HepG2 (cell line): ENCODE results near the gene SASH3. TPM values are rescaled to one million over a fixed set of nuclear protein-coding genes. Genes with fewer than 3 reads are reported as not detected.

Source experiments
- ATAC-seq: fragments of 200-7000 bp; cut with Tn5 transposase; 3 replicates; pipeline ENCODE4 v1.9.1; 2020; ENCODE audit warnings: mild to moderate bottlenecking, moderate library complexity
- BruUV-seq: library from RNA; stranded (reverse); fragments of 400-500 nt; replicated peaks from 2 replicates; lab custom pipeline; 2021; lab: Mats Ljungman, UMichigan
- CTCF ChIA-PET: fragments of 300-600 bp; formaldehyde crosslinking; extraction: SDS; loops from one replicate; lab custom pipeline; 2021; ENCODE audit warnings: low total read pairs, inconsistent platforms, low intra/inter-chr PET ratio; lab: Yijun Ruan, JAX
- POLR2A ChIA-PET: fragments of 350-600 bp; sonication (Branson Sonifier 250); formaldehyde crosslinking; loops from one replicate; lab custom pipeline; 2020; ENCODE audit warnings: antibody characterized with exemption, inconsistent platforms; lab: Yijun Ruan, JAX
- DNase-seq: peaks from one replicate; pipeline ENCODE4 v3.0.0-alpha.2; 2015; ENCODE audit warnings: low spot score
- FAIRE-seq: peaks from 3 replicates; lab custom pipeline; 2011; peaks lifted over from hg19 to GRCh38; lab: Jason Lieb, UNC
- H2AFZ ChIP-seq: one replicate; pipeline ENCODE4 v1.6.1; 2011; ENCODE audit warnings: low read length, inconsistent platforms
- H3K27ac ChIP-seq: fragments of 300-600 bp; 3 replicates; pipeline ENCODE4 v1.8.0; 2011; ENCODE audit warnings: mixed run types, mild to moderate bottlenecking, mixed read lengths, low read length, inconsistent platforms; ENCODE audit not compliant: insufficient read depth; ENCODE audit errors: extremely low read length
- H3K27me3 ChIP-seq, 2 experiments: fragments of 200-600 bp in 1 of 2; 2 replicates in 1 of 2; 3 replicates in 1 of 2; pipeline versions ENCODE4 v1.6.0 to v1.8.0; 2011; ENCODE audit warnings: low read length in 2 of 2, mild to moderate bottlenecking in 2 of 2, moderate library complexity in 2 of 2, inconsistent platforms in 1 of 2; ENCODE audit not compliant: insufficient read depth in 2 of 2, control insufficient read depth in 1 of 2
- H3K36me3 ChIP-seq, 2 experiments: fragments of 200-600 bp in 1 of 2; replicated peaks in 1 of 2; 2 replicates in 1 of 2; 3 replicates in 1 of 2; pipeline versions ENCODE4 v1.5.1 to v1.8.0; 2011; ENCODE audit warnings: low read length in 2 of 2, inconsistent platforms in 1 of 2; ENCODE audit not compliant: insufficient read depth in 2 of 2, control insufficient read depth in 1 of 2
- H3K4me1 ChIP-seq: 2 replicates; pipeline ENCODE4 v1.5.1; 2012; ENCODE audit warnings: low read length, inconsistent platforms; ENCODE audit not compliant: insufficient read depth
- H3K4me2 ChIP-seq: 2 replicates; pipeline ENCODE4 v1.6.0; 2011; ENCODE audit warnings: low read depth, low read length, inconsistent platforms
- H3K4me3 ChIP-seq, 3 experiments: fragments of 200-600 bp in 1 of 3; sonication (generic), shearing (Covaris generic) in 1 of 3; replicated peaks in 1 of 3; 2 replicates each; pipeline ENCODE4 v1.5.1; 2011 to 2016; ENCODE audit warnings: low read length in 3 of 3, inconsistent platforms in 2 of 3, low read depth in 2 of 3, mild to moderate bottlenecking in 2 of 3, control low read depth in 1 of 3, mixed read lengths in 1 of 3; ENCODE audit not compliant: insufficient read depth in 1 of 3
- H3K79me2 ChIP-seq: one replicate; pipeline ENCODE4 v1.6.1; 2011; ENCODE audit warnings: low read length, inconsistent platforms; ENCODE audit not compliant: insufficient read depth
- H3K9ac ChIP-seq: 2 replicates; pipeline ENCODE4 v1.6.0; 2011; ENCODE audit warnings: mild to moderate bottlenecking, low read depth, low read length, inconsistent platforms; ENCODE audit not compliant: insufficient read depth
- H3K9me3 ChIP-seq: 2 replicates; pipeline ENCODE4 v1.5.1; 2012; ENCODE audit warnings: mild to moderate bottlenecking, low read length
- H4K20me1 ChIP-seq: 2 replicates; pipeline ENCODE4 v1.6.0; 2011; ENCODE audit warnings: inconsistent platforms, mild to moderate bottlenecking, low read length, moderate library complexity; ENCODE audit not compliant: insufficient read depth
- DNMT3B ChIP-seq: conservative IDR thresholded peaks from 2 replicates; pipeline ENCODE4 v1.6.1; 2016; ENCODE audit warnings: missing biosample characterization, control low read depth
- FOSL2 ChIP-seq: sonication (generic); formaldehyde crosslinking; IDR thresholded peaks from 2 replicates; pipeline ENCODE4 v1.4.0; 2020; ENCODE audit warnings: missing genetic modification reagents
- RNF2 ChIP-seq: fragments of 450-650 bp; conservative IDR thresholded peaks from 2 replicates; pipeline ENCODE4 v1.6.1; 2016; ENCODE audit warnings: low read depth
- ZMYM3 ChIP-seq: sonication (generic); formaldehyde crosslinking; IDR thresholded peaks from 2 replicates; pipeline ENCODE4 v1.5.1; 2020; ENCODE audit warnings: mild to moderate bottlenecking, missing genetic modification reagents
- ZNF235 ChIP-seq: sonication (generic); formaldehyde crosslinking; IDR thresholded peaks from 2 replicates; pipeline ENCODE4 v1.8.1; 2023; ENCODE audit warnings: mild to moderate bottlenecking, missing genetic modification reagents, borderline replicate concordance
- ZNF577 ChIP-seq: sonication (generic); formaldehyde crosslinking; IDR thresholded peaks from 2 replicates; pipeline ENCODE4 v1.4.0; 2020; ENCODE audit warnings: mild to moderate bottlenecking, low read depth, missing genetic modification reagents, borderline replicate concordance
- WGBS: methylation state at CpG from one replicate; pipeline ENCODE4 v1.1.6; 2017; ENCODE audit warnings: low lambda C conversion rate; 5-methylcytosine and 5-hydroxymethylcytosine counted together
- in situ Hi-C: cut with HindIII; loops from 2 replicates; pipeline ENCODE4 v1.10.0; 2017; ENCODE audit warnings: low pct_unique_long_range_greater_than_20kb; ENCODE audit not compliant: extremely low pct_ligation_motif_present
- intact Hi-C: fragments of 100-400 bp; cut with micrococcal nuclease; formaldehyde crosslinking; loops from one replicate; pipeline ENCODE4 v1.10.0; 2022; ENCODE audit not compliant: unreplicated experiment
- polyA plus RNA-seq, 8 experiments: library from polyadenylated mRNA; depleted of rRNA in 3 of 8; stranded (reverse) in 7 of 8; unstranded in 1 of 8; fragments of >200 nt; fragmentation: Illumina TruSeq in 4 of 8; extraction: Trizol in 4 of 8; gene quantifications; 2 replicates each; pipeline versions ENCODE4 v1.2.1 to v1.2.3, GENCODE V29; 2011 to 2016; ENCODE audit warnings: low read depth in 4 of 8, missing spikeins in 1 of 8, mixed read lengths in 1 of 8; ENCODE audit not compliant: insufficient read depth in 1 of 8
- total RNA-seq, 5 experiments: library from RNA; depleted of rRNA; stranded (reverse); fragments of >200 nt; fragmentation: Illumina TruSeq; extraction: Trizol; gene quantifications; 2 replicates each; pipeline ENCODE4 v1.2.3, GENCODE V29; 2016; ENCODE audit warnings: low read depth in 1 of 5
- TF ChIP-seq, protein P1 (sequence below): sonication (generic); formaldehyde crosslinking; IDR thresholded peaks from 2 replicates; pipeline ENCODE4 v1.4.0; 2020; ENCODE audit warnings: missing genetic modification reagents

The SASH3 gene
- total and polyA plus RNA-seq, 2 of the 13 experiments (the other 11 are each of a cell fraction or from before 2014, with no cell fraction given) = 0.08 TPM; not detected in 1

DNA sequence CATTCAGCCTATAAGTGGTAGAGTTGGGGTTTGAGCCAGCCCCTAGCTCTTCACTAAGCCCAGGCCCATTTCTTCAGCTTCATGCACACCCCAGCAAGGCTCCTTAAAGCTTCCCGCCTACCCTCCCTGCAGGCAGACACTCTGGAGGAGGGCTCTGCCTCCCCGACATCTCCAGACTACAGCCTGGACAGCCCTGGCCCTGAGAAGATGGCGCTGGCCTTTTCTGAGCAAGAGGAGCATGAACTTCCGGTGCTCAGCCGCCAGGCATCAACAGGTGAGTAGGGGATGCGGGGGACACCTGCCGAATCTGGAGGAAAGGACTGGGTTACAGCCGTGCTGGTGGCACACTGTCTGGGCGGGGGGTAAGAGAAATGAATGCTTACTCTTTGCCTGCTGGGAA lies 11.1 kb downstream of the SASH3 start:
- no CpG with 5 or more reads among the region's 9 CpGs for WGBS
- ATAC-seq = no peak
- H2AFZ ChIP-seq = no peak overlapping the region
- H3K27ac ChIP-seq = no peak overlapping the region
- H3K4me3 ChIP-seq = no peak overlapping the region
- no peak for TF ChIP-seq ZMYM3 (CRISPR knock-in tag)
- no peak for TF ChIP-seq ZNF577 (CRISPR knock-in tag)
- no peak for TF ChIP-seq DNMT3B (CRISPR knock-in tag)
- TF ChIP-seq, all 625 proteins: peak for 0
- intact Hi-C loops (no loop called here), in situ Hi-C loops (no loop called here)
- FAIRE-seq = no peak
- H3K9ac ChIP-seq = no peak overlapping the region
- POLR2A ChIA-PET = no interaction called here
- BruUV-seq = no TSS peak
- peaks cover 9% of the 10 kb centered on the region; the same call in 1 of the 2 replicates for H3K4me1 ChIP-seq
- H3K79me2 ChIP-seq = no peaks in the 10 kb centered on the region
- no peaks in the 10 kb centered on the region for H4K20me1 ChIP-seq
- CTCF ChIA-PET = no interaction called here
- no peak overlapping the region for H3K4me2 ChIP-seq
- H3K36me3 ChIP-seq = no peaks in the 10 kb centered on the region
- H3K27me3 ChIP-seq = no peaks in the 10 kb centered on the region
- no peak for DNase-seq
- no peaks in the 10 kb centered on the region for H3K9me3 ChIP-seq

DNA sequence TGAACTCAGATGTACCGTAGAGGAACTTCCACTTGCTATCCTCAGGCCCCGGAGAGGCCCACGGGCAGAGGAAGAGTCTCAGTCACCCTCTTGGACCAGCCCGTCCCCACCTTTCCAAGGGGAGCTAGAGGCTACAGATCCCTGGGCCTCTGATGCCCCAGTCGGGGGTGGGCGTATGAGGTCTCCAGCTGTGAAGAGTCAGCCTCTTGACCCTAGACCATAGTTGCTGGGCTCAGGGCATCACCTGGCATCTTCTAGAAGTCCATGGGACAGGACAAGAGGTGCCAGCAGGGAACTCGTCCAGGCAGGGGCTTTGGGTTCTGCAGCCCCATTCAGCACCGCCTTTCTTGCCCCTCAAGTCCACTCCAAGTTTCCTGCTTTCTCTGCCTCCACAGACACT lies 11.6 kb downstream of the SASH3 start:
- no peak overlapping the region for H3K4me2 ChIP-seq
- in situ Hi-C loops = no loop called here
- CTCF ChIA-PET = no interaction called here

More for the DNA sequence above, 11.6 kb downstream of the SASH3 start:
- Histone ChIP-seq H3K9ac (no peak overlapping the region), H3K4me1 (peaks cover 3% of the 10 kb centered on the region; the same call in 1 of the 2 replicates), H3K79me2 (no peaks in the 10 kb centered on the region), H3K9me3 (no peaks in the 10 kb centered on the region), H3K36me3 (no peaks in the 10 kb centered on the region), H3K27me3 (no peaks in the 10 kb centered on the region), H4K20me1 (no peaks in the 10 kb centered on the region), H3K4me3 (no peak overlapping the region), H2AFZ (no peak overlapping the region), H3K27ac (no peak overlapping the region)
- FAIRE-seq (no peak), ATAC-seq (no peak), DNase-seq (no peak)
- POLR2A ChIA-PET = no interaction called here
- intact Hi-C loops = no loop called here
- WGBS = 40% methylated on average over 1 of the region's 8 CpGs
- no peak for TF ChIP-seq RNF2
- TF ChIP-seq, protein P1, sequence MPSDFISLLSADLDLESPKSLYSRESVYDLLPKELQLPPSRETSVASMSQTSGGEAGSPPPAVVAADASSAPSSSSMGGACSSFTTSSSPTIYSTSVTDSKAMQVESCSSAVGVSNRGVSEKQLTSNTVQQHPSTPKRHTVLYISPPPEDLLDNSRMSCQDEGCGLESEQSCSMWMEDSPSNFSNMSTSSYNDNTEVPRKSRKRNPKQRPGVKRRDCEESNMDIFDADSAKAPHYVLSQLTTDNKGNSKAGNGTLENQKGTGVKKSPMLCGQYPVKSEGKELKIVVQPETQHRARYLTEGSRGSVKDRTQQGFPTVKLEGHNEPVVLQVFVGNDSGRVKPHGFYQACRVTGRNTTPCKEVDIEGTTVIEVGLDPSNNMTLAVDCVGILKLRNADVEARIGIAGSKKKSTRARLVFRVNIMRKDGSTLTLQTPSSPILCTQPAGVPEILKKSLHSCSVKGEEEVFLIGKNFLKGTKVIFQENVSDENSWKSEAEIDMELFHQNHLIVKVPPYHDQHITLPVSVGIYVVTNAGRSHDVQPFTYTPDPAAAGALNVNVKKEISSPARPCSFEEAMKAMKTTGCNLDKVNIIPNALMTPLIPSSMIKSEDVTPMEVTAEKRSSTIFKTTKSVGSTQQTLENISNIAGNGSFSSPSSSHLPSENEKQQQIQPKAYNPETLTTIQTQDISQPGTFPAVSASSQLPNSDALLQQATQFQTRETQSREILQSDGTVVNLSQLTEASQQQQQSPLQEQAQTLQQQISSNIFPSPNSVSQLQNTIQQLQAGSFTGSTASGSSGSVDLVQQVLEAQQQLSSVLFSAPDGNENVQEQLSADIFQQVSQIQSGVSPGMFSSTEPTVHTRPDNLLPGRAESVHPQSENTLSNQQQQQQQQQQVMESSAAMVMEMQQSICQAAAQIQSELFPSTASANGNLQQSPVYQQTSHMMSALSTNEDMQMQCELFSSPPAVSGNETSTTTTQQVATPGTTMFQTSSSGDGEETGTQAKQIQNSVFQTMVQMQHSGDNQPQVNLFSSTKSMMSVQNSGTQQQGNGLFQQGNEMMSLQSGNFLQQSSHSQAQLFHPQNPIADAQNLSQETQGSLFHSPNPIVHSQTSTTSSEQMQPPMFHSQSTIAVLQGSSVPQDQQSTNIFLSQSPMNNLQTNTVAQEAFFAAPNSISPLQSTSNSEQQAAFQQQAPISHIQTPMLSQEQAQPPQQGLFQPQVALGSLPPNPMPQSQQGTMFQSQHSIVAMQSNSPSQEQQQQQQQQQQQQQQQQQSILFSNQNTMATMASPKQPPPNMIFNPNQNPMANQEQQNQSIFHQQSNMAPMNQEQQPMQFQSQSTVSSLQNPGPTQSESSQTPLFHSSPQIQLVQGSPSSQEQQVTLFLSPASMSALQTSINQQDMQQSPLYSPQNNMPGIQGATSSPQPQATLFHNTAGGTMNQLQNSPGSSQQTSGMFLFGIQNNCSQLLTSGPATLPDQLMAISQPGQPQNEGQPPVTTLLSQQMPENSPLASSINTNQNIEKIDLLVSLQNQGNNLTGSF (CRISPR knock-in tag) = no peak
- TF ChIP-seq FOSL2 = no peak
- no peak for TF ChIP-seq ZNF235 (CRISPR knock-in tag)
- no TSS peak for BruUV-seq
